MCF 10A (cell line): Measurements from ENCODE around the gene AMDHD2. TPM values are rescaled to one million over a fixed set of nuclear protein-coding genes. Genes with fewer than 3 reads are reported as not detected.
"Not testable (repeated sequence)": the region's sequence is repeated elsewhere in the genome, so short reads cannot be mapped to it uniquely, and the experiment has no call there.

Experiments used
- BruUV-seq: library from RNA; stranded (reverse); fragments of 400-500 nt; replicated peaks from 2 replicates; lab custom pipeline; 2021; lab: Mats Ljungman, UMichigan
- CTCF ChIA-PET: fragments of 300-600 bp; sonication (Branson Sonifier 250); formaldehyde crosslinking; extraction: SDS; loops from one replicate; lab custom pipeline; 2021; ENCODE audit warnings: antibody characterized with exemption, inconsistent platforms; lab: Yijun Ruan, JAX
- POLR2A ChIA-PET: fragments of 300-600, 350-650 bp; sonication (Branson Sonifier 250); formaldehyde crosslinking; extraction: SDS; loops from one replicate; lab custom pipeline; 2020; ENCODE audit warnings: antibody characterized with exemption, inconsistent platforms; lab: Yijun Ruan, JAX
- DNase-seq: peaks from one replicate; pipeline ENCODE4 v3.0.0-alpha.2; 2018; ENCODE audit not compliant: unreplicated experiment
- H3K27ac Mint-ChIP-seq: one replicate; pipeline ENCODE4 v1.8.0; 2022; ENCODE audit warnings: mild to moderate bottlenecking, low read depth, mixed read lengths; ENCODE audit not compliant: unreplicated experiment
- H3K27me3 Mint-ChIP-seq: one replicate; pipeline ENCODE4 v1.8.0; 2022; ENCODE audit warnings: mixed read lengths; ENCODE audit not compliant: insufficient read depth, unreplicated experiment
- H3K36me3 Mint-ChIP-seq: one replicate; pipeline ENCODE4 v1.8.0; 2022; ENCODE audit warnings: mild to moderate bottlenecking, moderate library complexity, mixed read lengths; ENCODE audit not compliant: insufficient read depth, unreplicated experiment
- H3K4me1 Mint-ChIP-seq: one replicate; pipeline ENCODE4 v1.8.0; 2022; ENCODE audit warnings: mixed read lengths; ENCODE audit not compliant: insufficient read depth, unreplicated experiment
- H3K4me3 Mint-ChIP-seq: one replicate; pipeline ENCODE4 v1.8.0; 2022; ENCODE audit warnings: mild to moderate bottlenecking, moderate library complexity, mixed read lengths; ENCODE audit not compliant: unreplicated experiment
- H3K9me3 Mint-ChIP-seq: one replicate; pipeline ENCODE4 v1.8.0; 2022; ENCODE audit warnings: mixed read lengths; ENCODE audit not compliant: unreplicated experiment
- intact Hi-C: fragments of 100-400 bp; cut with micrococcal nuclease; formaldehyde crosslinking; loops from 2 replicates; pipeline ENCODE4 v1.14.1; 2022
- total RNA-seq: library from RNA; stranded (reverse); gene quantifications from 2 replicates; pipeline ENCODE4 v1.2.3, GENCODE V29; 2022
- TF ChIP-seq, protein P1 (sequence below): fragments of 200-600 bp; IDR thresholded peaks from one replicate; pipeline ENCODE4 v1.8.0; 2022; ENCODE audit warnings: antibody characterized with exemption, mild to moderate bottlenecking; ENCODE audit not compliant: unreplicated experiment

Gene AMDHD2
- total RNA-seq, 1 experiment from 2014 or later: 15.8 TPM

DNA sequence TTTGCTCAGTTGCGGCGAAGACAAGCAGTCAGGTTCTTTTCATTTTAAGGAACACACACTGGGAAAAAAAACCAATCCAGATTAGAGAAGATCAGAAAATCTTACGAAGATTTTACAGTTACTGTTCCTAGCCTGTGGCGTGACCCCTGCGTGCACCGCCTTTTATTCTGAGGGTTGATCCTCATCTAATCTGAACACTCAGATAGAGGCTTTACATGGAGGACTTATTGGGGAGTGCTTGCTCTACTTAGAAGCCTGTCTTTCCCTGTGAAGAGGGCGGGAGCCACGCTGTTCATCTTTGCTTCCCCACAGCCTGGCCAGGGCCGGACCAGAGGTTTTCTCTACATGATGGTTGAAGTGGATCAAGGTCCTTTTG is 43.8 kb upstream of the AMDHD2 start:
- Mint-ChIP-seq H3K27ac (no peak overlapping the region), H3K27me3 (no peaks in the 10 kb centered on the region), H3K4me1 (peaks cover 16% of the 10 kb centered on the region), H3K36me3 (peaks cover 10% of the 10 kb centered on the region), H3K4me3 (peak overlapping the region; percentile 74), H3K9me3 (no peaks in the 10 kb centered on the region)
- ChIA-PET POLR2A (interaction anchor here (0.6 kb wide), 1 partner anchor 218 kb away, joined by 3 read pairs; no protein-coding TSS in a partner anchor), CTCF (no interaction called here)
- no peak for DNase-seq
- TF ChIP-seq, protein P1, sequence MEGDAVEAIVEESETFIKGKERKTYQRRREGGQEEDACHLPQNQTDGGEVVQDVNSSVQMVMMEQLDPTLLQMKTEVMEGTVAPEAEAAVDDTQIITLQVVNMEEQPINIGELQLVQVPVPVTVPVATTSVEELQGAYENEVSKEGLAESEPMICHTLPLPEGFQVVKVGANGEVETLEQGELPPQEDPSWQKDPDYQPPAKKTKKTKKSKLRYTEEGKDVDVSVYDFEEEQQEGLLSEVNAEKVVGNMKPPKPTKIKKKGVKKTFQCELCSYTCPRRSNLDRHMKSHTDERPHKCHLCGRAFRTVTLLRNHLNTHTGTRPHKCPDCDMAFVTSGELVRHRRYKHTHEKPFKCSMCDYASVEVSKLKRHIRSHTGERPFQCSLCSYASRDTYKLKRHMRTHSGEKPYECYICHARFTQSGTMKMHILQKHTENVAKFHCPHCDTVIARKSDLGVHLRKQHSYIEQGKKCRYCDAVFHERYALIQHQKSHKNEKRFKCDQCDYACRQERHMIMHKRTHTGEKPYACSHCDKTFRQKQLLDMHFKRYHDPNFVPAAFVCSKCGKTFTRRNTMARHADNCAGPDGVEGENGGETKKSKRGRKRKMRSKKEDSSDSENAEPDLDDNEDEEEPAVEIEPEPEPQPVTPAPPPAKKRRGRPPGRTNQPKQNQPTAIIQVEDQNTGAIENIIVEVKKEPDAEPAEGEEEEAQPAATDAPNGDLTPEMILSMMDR: no peak
- intact Hi-C loops: no loop called here
- BruUV-seq: no TSS peak

DNA sequence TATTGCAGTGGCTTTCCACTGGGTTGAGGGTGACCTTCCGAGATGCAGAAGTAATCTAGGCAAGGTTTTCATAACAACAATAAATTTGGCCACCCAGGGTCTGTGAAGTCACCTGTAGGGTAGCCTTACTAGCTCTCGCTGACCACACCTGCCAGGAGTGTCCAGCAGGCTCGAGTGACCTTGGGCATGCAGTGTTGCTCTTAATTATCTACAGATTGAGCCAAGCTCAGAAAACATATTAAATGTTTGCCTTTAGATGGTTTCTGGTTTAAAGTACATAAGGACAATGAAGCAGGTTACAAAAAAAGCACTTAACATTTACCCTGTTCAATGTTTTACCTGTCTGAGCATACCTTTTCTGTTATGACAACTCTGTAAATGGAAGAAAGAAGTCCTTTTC is 43.4 kb upstream of the AMDHD2 start:
- no peaks in the 10 kb centered on the region for H3K27me3 Mint-ChIP-seq
- intact Hi-C loops: no loop called here
- no peak overlapping the region for H3K27ac Mint-ChIP-seq
- ChIA-PET POLR2A (no interaction called here), CTCF (interaction anchor here (0.5 kb wide), 1 partner anchor 10 kb away, joined by 4 read pairs; no protein-coding TSS in a partner anchor)
- no TSS peak for BruUV-seq
- no peaks in the 10 kb centered on the region for H3K9me3 Mint-ChIP-seq
- peaks cover 10% of the 10 kb centered on the region for H3K36me3 Mint-ChIP-seq
- peaks cover 16% of the 10 kb centered on the region for H3K4me1 Mint-ChIP-seq
- no peak for DNase-seq
- H3K4me3 Mint-ChIP-seq: no peak overlapping the region
- TF ChIP-seq, protein P1: no peak

DNA sequence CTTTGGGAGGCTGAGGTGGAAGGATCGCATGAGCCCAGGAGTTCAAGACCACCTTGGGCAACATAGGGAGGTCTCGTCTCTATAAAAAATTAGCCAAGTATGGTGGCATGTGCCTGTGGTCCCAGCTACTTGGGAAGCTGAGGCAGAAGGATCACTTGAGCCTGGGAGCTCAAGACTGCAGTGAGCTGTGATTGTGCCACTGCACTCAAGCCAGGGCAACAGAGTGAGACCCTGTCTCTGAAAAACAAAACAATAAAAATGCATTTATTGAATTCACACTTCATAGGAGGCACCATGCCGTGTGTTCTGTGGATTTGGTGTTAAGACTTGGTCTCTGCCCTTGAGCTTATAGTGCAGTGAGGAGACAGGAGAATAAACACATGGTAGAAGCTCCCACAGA is 42.8 kb upstream of the AMDHD2 start:
- intact Hi-C loops: no loop called here
- ChIA-PET POLR2A (interaction anchor here (0.7 to 1.1 kb wide), 3 partner anchors 12 to 272 kb away, joined by 3 read pairs; partner anchors contain the start of genes MLST8 and TEDC2), CTCF (interaction anchor here (0.5 to 1.0 kb wide), 3 partner anchors 11 to 54 kb away, joined by 3 to 5 read pairs (median 4); no protein-coding TSS in a partner anchor)
- Mint-ChIP-seq H3K9me3 (no peaks in the 10 kb centered on the region), H3K36me3 (peaks cover 10% of the 10 kb centered on the region), H3K27ac (no peak overlapping the region), H3K4me1 (peaks cover 16% of the 10 kb centered on the region), H3K27me3 (no peaks in the 10 kb centered on the region), H3K4me3 (no peak overlapping the region)
- DNase-seq: no peak
- no TSS peak for BruUV-seq
- TF ChIP-seq, protein P1: no peak

DNA sequence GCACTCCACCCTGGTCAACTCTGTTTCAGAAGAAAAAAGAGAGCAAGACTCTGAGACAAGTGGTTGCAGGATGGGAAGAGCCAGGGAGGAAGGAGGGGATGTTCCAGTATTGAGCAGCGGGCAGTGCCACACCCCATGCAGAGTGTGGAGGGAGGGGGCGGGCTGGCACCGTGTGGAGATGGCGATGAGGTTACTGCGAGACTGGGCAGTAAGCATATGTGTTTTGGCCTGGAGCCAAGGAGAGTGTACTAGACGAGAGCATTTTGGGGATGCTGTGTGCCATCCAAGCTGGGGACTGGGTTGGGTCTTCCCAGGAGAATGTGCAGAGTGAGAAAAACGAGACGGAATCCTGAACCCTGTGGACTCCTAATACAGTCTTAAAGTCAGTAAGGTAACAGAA is 41.9 kb upstream of the AMDHD2 start:
- CTCF ChIA-PET: interaction anchor here (0.5 to 1.0 kb wide), 5 partner anchors 20 to 116 kb away, joined by 3 to 5 read pairs (median 3); no protein-coding TSS in a partner anchor
- POLR2A ChIA-PET: interaction anchor here (0.6 to 1.1 kb wide), 3 partner anchors 18 to 273 kb away, joined by 3 to 4 read pairs (median 3); partner anchors contain the start of genes MLST8 and TEDC2
- DNase-seq: no peak
- TF ChIP-seq, protein P1: no peak
- Mint-ChIP-seq H3K27me3 (no peaks in the 10 kb centered on the region), H3K36me3 (peaks cover 10% of the 10 kb centered on the region), H3K9me3 (no peaks in the 10 kb centered on the region), H3K4me3 (no peak overlapping the region), H3K4me1 (peaks cover 13% of the 10 kb centered on the region), H3K27ac (no peak overlapping the region)
- BruUV-seq: no TSS peak
- intact Hi-C loops: no loop called here

DNA sequence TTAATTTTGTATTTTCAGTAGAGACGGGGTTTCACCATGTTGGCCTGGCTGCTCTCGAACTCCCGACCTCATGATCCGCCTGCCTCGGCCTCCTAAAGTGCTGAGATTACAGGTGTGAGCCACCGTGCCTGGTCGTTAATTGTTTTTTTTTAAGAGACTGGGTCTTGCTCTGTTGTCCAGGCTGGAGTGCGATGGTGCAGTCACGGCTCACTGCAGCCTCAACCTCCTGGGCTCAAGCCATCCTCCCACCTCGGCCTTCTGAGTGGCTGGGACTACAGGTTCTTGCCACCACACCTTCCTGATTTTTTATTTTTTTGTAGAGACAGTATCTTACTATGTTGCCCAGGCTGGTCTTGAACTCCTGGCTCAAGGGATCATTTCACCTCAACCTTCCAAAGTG is 40.2 kb upstream of the AMDHD2 start:
- H3K27ac Mint-ChIP-seq, H3K9me3 Mint-ChIP-seq, POLR2A ChIA-PET, H3K27me3 Mint-ChIP-seq, CTCF ChIA-PET, intact Hi-C loops, DNase-seq, H3K4me3 Mint-ChIP-seq, BruUV-seq: not testable (repeated sequence)
- Mint-ChIP-seq H3K4me1 (peaks cover 12% of the 10 kb centered on the region), H3K36me3 (peaks cover 10% of the 10 kb centered on the region)
